Measurements from ENCODE around the gene POLR3GL. TPM values are rescaled to one million over a fixed set of nuclear protein-coding genes. Genes with fewer than 3 reads are reported as not detected.

Gene POLR3GL
- total RNA-seq, 2 experiments from 2014 or later: 19.8 to 27.3 TPM

DNA sequence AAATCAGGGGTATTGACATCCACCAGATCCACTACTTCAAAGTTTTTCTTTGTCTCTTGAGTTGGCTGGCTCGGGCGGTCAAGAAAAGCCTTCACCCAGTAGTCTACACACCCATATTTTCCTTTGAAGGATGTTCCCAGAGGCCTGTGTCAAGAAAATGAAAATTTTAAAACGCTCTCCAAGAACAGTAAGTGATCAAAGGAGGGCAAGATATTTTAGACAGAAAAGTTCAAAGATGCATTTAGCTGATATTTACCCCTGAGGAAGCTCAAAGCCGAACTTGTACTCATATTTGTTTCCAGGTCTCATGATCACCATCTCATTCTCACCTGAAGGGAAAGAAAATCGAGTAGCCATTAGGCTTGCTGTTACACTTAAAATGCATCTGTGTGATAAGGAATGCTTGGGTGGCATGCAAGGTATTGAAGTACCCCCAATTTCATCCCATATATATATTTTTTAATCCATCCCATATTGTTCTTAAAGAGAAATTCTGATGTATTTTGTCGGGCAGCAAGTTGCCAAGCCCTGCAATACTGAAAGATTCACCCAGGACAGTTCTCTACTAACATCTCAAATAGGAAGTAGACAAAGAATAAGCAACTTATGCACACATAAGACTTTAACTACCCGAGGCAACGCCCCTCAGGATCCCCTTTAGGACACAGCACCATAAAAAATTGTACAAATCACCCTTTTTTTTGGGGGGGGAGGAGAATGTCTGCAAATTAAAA, 30.8 kb downstream of the POLR3GL start:
- Histone ChIP-seq H3K9me2 (ENCODE audit: insufficient read depth, low read length) (no peaks in the 10 kb centered on the region), H3K4me3 (ENCODE audit: low read depth, low read length, poor library complexity, severe bottlenecking) (peak overlapping the region; percentile 81), H3K4me1 (ENCODE audit: insufficient read depth, low read length, poor library complexity, severe bottlenecking) (peaks cover 50% of the 10 kb centered on the region), H4K20me1 (ENCODE audit: insufficient read depth, low read length) (no peaks in the 10 kb centered on the region), H2AFZ (ENCODE audit: low read length) (no peak overlapping the region; the same call in 1 of the 2 replicates), H3K27ac (ENCODE audit: low read depth, low read length, poor library complexity, severe bottlenecking) (peak overlapping the region; percentile 81), H3K9me3 (ENCODE audit: low read length) (no peaks in the 10 kb centered on the region), H3K4me2 (ENCODE audit: low read length) (peak overlapping the region; percentile 97), H3K36me3 (ENCODE audit: insufficient read depth, low read length) (peaks cover 43% of the 10 kb centered on the region), H3K79me2 (ENCODE audit: insufficient read depth, low read depth, low read length) (peaks cover 32% of the 10 kb centered on the region; the same call in 1 of the 2 replicates)
- DNase-seq (ENCODE audit: low spot score): no peak
- ChIA-PET POLR2A (interaction anchor here (1.3 to 8.3 kb wide), 2 partner anchors 11 to 16 kb away, joined by 5 to 67 read pairs; no protein-coding TSS in a partner anchor), CTCF (ENCODE audit: unreplicated experiment) (no interaction called here)
- no peak for TF ChIP-seq EZH2phosphoT487 (IDR thresholded peaks at IDR 0.05; ENCODE audit: borderline replicate concordance, low read depth, low read length)
- intact Hi-C loops (cut with micrococcal nuclease; ENCODE audit: unreplicated experiment): loop anchor here (5.0 kb wide), 1 partner anchor 68 kb away; the partner anchor contains the start of gene RBM8A
- BruUV-seq (replicated peaks): no TSS peak

DNA sequence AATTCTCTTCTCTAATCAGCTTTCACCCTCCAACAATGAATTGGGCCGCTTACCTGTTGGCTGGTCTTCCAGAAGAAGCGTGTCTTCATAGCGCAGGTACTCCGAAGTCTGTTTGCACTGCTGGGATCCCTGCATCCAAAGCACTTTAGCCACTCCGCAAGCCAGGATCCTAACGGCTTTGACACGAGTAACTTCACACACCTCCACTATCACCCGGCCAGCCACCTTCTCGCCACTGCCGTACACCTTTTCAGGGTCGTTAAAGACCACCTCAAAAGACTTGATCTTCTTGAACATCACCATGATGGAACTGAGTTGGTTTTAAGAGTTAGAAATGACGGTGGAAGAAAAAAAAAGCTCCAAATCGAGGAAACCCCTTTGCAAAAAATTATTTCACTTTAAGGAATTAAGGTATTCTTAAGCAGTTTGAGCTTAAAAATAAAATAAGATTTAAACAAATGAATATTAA, 31.5 kb downstream of the POLR3GL start:
- no peak for DNase-seq (ENCODE audit: low spot score)
- Histone ChIP-seq H3K4me2 (ENCODE audit: low read length) (peak overlapping the region; percentile 97), H3K4me1 (ENCODE audit: insufficient read depth, low read length, poor library complexity, severe bottlenecking) (peaks cover 50% of the 10 kb centered on the region), H4K20me1 (ENCODE audit: insufficient read depth, low read length) (no peaks in the 10 kb centered on the region), H3K9me3 (ENCODE audit: low read length) (no peaks in the 10 kb centered on the region), H3K4me3 (ENCODE audit: low read depth, low read length, poor library complexity, severe bottlenecking) (peak overlapping the region; percentile 81), H3K36me3 (ENCODE audit: insufficient read depth, low read length) (peaks cover 43% of the 10 kb centered on the region), H3K79me2 (ENCODE audit: insufficient read depth, low read depth, low read length) (peaks cover 32% of the 10 kb centered on the region; the same call in 1 of the 2 replicates), H3K9me2 (ENCODE audit: insufficient read depth, low read length) (no peaks in the 10 kb centered on the region), H2AFZ (ENCODE audit: low read length) (peak overlapping the region; percentile 67; the same call in 1 of the 2 replicates), H3K27ac (ENCODE audit: low read depth, low read length, poor library complexity, severe bottlenecking) (peak overlapping the region; percentile 81)
- intact Hi-C loops (cut with micrococcal nuclease; ENCODE audit: unreplicated experiment): loop anchor here (1.0 to 5.0 kb wide), 4 partner anchors 11 to 69 kb away; partner anchors contain the start of gene RBM8A
- TF ChIP-seq EZH2phosphoT487 (IDR thresholded peaks at IDR 0.05; ENCODE audit: borderline replicate concordance, low read depth, low read length): no peak
- no peak for TF ChIP-seq CTCF (conservative IDR thresholded peaks at IDR 0.05; ENCODE audit: low read length)
- ChIA-PET CTCF (ENCODE audit: unreplicated experiment) (interaction anchor here (2.6 kb wide), 1 partner anchor 17 kb away, joined by 10 read pairs; no protein-coding TSS in a partner anchor), POLR2A (interaction anchor here (0.6 to 8.3 kb wide), 9 partner anchors 10 to 69 kb away, joined by 3 to 67 read pairs (median 5); partner anchors contain the start of genes LIX1L and RBM8A)
- TSS peak; percentile 76 for BruUV-seq (replicated peaks)

DNA sequence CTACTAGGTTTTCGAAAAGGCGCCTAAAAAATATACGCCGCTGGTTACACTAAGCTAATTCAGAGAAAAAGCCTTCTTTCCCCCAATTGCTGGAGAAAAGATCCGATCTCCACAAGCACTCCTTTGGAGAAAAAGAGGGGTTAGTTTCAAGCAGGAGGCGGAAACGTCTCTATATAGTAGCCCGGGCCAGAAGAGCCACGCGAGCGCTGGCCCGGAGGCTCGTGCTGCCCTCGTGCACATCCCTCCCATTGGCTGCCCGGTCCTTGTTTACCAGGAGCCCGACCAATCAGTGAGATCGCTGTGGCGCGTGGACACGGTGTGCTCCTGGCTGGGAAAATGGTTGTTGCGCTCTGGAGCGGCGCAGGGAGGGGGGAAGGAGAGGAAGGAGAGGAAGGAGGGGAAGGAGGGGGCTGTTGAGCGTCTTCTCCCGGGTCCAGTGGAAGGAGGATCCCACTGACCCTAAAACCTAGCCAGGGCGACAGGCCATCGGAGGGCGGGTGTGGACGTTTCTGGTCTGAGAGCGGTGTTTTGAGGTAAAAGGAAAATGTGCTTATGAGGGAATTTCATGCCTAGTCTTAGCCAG, 32.0 kb downstream of the POLR3GL start, which contains the start of gene TXNIP:
TSS of gene TXNIP (minus strand) at position 147 of the 583 bp plus-strand sequence. CDS start 313 bp downstream, outside the sequence.
- Histone ChIP-seq H3K9me2 (ENCODE audit: insufficient read depth, low read length) (no peaks in the 10 kb centered on the region), H3K9me3 (ENCODE audit: low read length) (no peaks in the 10 kb centered on the region), H3K79me2 (ENCODE audit: insufficient read depth, low read depth, low read length) (peaks cover 32% of the 10 kb centered on the region; the same call in 1 of the 2 replicates), H2AFZ (ENCODE audit: low read length) (peak within 1 kb of the TSS; percentile 67; the same call in 1 of the 2 replicates), H3K27ac (ENCODE audit: low read depth, low read length, poor library complexity, severe bottlenecking) (peak within 1 kb of the TSS; percentile 81), H4K20me1 (ENCODE audit: insufficient read depth, low read length) (no peaks in the 10 kb centered on the region), H3K4me1 (ENCODE audit: insufficient read depth, low read length, poor library complexity, severe bottlenecking) (peaks cover 50% of the 10 kb centered on the region), H3K4me3 (ENCODE audit: low read depth, low read length, poor library complexity, severe bottlenecking) (peak within 1 kb of the TSS; percentile 81), H3K36me3 (ENCODE audit: insufficient read depth, low read length) (peaks cover 43% of the 10 kb centered on the region), H3K4me2 (ENCODE audit: low read length) (peak within 1 kb of the TSS; percentile 97)
- peak; percentile 95 for DNase-seq (ENCODE audit: low spot score)
- ChIA-PET POLR2A (interaction anchor here (0.6 to 8.3 kb wide), 10 partner anchors 10 to 69 kb away, joined by 3 to 67 read pairs (median 5); partner anchors contain the start of genes ANKRD34A, LIX1L, POLR3GL and RBM8A), CTCF (ENCODE audit: unreplicated experiment) (interaction anchor here (2.6 kb wide), 1 partner anchor 17 kb away, joined by 10 read pairs; no protein-coding TSS in a partner anchor)
- intact Hi-C loops (cut with micrococcal nuclease; ENCODE audit: unreplicated experiment): loop anchor here (1.0 to 5.0 kb wide), 4 partner anchors 11 to 69 kb away; partner anchors contain the start of gene RBM8A
- no peak for TF ChIP-seq EZH2phosphoT487 (IDR thresholded peaks at IDR 0.05; ENCODE audit: borderline replicate concordance, low read depth, low read length)
- no peak for TF ChIP-seq CTCF (conservative IDR thresholded peaks at IDR 0.05; ENCODE audit: low read length)
- no TSS peak for BruUV-seq (replicated peaks)
